Thyroid gland (tissue), 4 donors: Measurements from ENCODE around the gene TRIM71. TPM values are rescaled to one million over a fixed set of nuclear protein-coding genes. Genes with fewer than 3 reads are reported as not detected.

ENCODE experiments used
- DNase-seq, 2 donors: peaks; one replicate each; pipeline ENCODE4 v3.0.0-alpha.2; 2019
- H3K27ac ChIP-seq, 3 donors: fragments of 200-600 bp; sonication (generic); 1 replicate in 2 of 3; 2 replicates in 1 of 3; pipeline ENCODE4 v1.5.1; 2016 to 2019; ENCODE audit warnings: mild to moderate bottlenecking in 1 of 3, moderate library complexity in 1 of 3
- H3K27me3 ChIP-seq: fragments of 200-600 bp; sonication (generic); one replicate; pipeline ENCODE4 v1.5.1; 2019
- H3K36me3 ChIP-seq, 2 donors: fragments of 200-600 bp; sonication (generic); one replicate each; pipeline ENCODE4 v1.5.1; 2016 to 2019
- H3K4me1 ChIP-seq, 2 donors: fragments of 200-600 bp; sonication (generic); one replicate each; pipeline ENCODE4 v1.5.1; 2017 to 2019
- H3K4me3 ChIP-seq, 3 donors: fragments of 200-600 bp; sonication (generic); replicated peaks in 1 of 3; 1 replicate in 2 of 3; 2 replicates in 1 of 3; pipeline ENCODE4 v1.5.1; 2016; ENCODE audit warnings: mild to moderate bottlenecking in 1 of 3
- H3K9me3 ChIP-seq: fragments of 200-600 bp; sonication (generic); one replicate; pipeline ENCODE4 v1.5.1; 2017
- POLR2A ChIP-seq, 2 donors: fragments of 450-650 bp; IDR thresholded peaks; one replicate each; pipeline ENCODE4 v1.6.1; 2017; ENCODE audit warnings: antibody characterized with exemption in 2 of 2, mild to moderate bottlenecking in 2 of 2, moderate library complexity in 1 of 2
- WGBS, 2 donors: methylation state at CpG; one replicate each; pipeline ENCODE4 v1.1.5; 2017; 5-methylcytosine and 5-hydroxymethylcytosine counted together
- intact Hi-C: fragments of 100-400 bp; cut with DNase I; formaldehyde crosslinking; loops from one replicate; pipeline ENCODE4 v1.15.1; 2023
- total RNA-seq, 4 donors: library from RNA; depleted of rRNA; stranded (reverse); fragments of >200 nt; gene quantifications; one replicate each; pipeline ENCODE4 v1.2.3, GENCODE V29; 2016
- TF ChIP-seq, protein P1 (sequence below), 6 experiments: fragments of 200-600 bp in 3 of 6; fragments of 450-650 bp in 3 of 6; sonication (generic) in 3 of 6; IDR thresholded peaks; one replicate each; pipeline ENCODE4 v1.5.1; 2016 to 2019; ENCODE audit warnings: antibody characterized with exemption in 6 of 6, mild to moderate bottlenecking in 2 of 6, inconsistent platforms in 1 of 6, moderate library complexity in 1 of 6

TRIM71 gene
- total RNA-seq, 4 donors from 2014 or later, result under 0.01 to 0.15 (median 0.13) TPM; not detected in 1

DNA sequence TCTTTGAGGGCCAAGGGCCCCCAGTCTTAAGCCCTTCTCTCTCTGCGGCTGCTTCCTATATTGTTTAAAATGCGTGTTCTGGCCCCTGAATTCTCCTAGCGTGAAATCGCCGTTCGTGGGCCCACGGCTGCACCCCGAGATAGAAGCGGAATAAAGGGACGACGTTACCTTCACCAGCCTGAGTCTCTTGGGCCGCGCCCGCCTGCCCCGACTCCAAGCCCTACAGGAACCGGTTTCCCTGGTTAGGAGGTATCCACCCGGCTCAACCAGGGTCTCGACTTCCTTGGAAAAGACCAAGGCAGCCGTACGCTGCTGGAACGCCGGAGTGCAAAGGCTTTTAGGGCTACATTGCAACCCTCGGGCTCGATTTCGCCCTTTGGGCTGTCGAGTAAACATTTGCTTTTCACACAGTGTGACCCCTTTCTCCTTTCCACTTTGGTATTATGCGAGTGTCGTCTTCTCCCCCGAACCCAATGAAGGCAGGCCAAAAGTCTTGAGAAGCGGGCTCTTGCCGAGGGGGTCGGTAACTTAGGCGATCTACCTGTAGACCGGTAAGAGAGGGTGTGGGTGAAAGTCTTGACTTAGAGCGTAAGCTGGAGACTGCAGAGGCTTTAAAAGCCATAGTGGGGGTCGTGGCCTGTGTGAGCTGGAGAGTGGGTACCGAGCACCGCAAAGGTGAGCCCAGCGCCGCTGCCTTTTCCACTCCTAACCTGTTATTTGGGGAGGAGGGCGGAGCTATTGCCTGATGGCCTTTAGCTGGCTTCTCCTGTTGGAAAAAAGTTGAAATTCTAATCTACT, 2.0 kb downstream of the TRIM71 start:
- H3K27me3 ChIP-seq, result peaks cover 7% of the 10 kb centered on the region
- H3K4me1 ChIP-seq, result peaks cover 14 to 35% of the 10 kb centered on the region in 2 donors
- TF ChIP-seq, protein P1, sequence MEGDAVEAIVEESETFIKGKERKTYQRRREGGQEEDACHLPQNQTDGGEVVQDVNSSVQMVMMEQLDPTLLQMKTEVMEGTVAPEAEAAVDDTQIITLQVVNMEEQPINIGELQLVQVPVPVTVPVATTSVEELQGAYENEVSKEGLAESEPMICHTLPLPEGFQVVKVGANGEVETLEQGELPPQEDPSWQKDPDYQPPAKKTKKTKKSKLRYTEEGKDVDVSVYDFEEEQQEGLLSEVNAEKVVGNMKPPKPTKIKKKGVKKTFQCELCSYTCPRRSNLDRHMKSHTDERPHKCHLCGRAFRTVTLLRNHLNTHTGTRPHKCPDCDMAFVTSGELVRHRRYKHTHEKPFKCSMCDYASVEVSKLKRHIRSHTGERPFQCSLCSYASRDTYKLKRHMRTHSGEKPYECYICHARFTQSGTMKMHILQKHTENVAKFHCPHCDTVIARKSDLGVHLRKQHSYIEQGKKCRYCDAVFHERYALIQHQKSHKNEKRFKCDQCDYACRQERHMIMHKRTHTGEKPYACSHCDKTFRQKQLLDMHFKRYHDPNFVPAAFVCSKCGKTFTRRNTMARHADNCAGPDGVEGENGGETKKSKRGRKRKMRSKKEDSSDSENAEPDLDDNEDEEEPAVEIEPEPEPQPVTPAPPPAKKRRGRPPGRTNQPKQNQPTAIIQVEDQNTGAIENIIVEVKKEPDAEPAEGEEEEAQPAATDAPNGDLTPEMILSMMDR (IDR thresholded peaks at IDR 0.05), result no peak
- no peak for TF ChIP-seq POLR2A (IDR thresholded peaks at IDR 0.05)
- no peaks in the 10 kb centered on the region for H3K36me3 ChIP-seq
- no peak overlapping the region for H3K27ac ChIP-seq
- DNase-seq, result no peak
- 76 to 82% methylated on average over 41 of the region's 41 CpGs for WGBS, 2 donors
- no peak overlapping the region for H3K4me3 ChIP-seq
- H3K9me3 ChIP-seq, result no peaks in the 10 kb centered on the region
- intact Hi-C loops, result no loop called here

DNA sequence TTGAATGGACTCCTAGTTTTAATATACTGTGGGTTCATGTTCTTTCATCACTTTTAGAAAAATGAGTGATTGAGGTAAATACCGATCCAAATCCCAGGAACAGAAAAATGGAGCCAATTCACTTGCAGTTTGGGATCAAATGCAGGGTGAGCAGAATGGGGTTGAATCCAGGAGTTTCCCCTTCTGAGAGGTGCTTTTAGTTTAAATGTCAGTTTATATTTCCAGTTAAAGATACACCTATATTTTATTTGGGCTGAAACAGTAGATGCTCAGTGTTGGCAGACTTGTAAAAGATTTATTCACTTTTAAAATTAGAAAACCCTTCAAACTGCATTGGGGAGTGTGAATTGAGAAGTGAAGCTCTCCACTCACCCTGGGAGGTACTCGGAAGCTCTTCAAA, 2.6 kb downstream of the TRIM71 start:
- peaks cover 14 to 35% of the 10 kb centered on the region in 2 donors for H3K4me1 ChIP-seq
- H3K9me3 ChIP-seq, result no peaks in the 10 kb centered on the region
- intact Hi-C loops, result no loop called here
- H3K4me3 ChIP-seq, result no peak overlapping the region
- WGBS, 2 donors, result 87 to 89% methylated on average over 2 of the region's 2 CpGs
- H3K27ac ChIP-seq, result no peak overlapping the region
- DNase-seq, result no peak
- TF ChIP-seq, protein P1 (IDR thresholded peaks at IDR 0.05), result no peak
- TF ChIP-seq POLR2A (IDR thresholded peaks at IDR 0.05), result no peak
- peaks cover 7% of the 10 kb centered on the region for H3K27me3 ChIP-seq
- no peaks in the 10 kb centered on the region for H3K36me3 ChIP-seq

DNA sequence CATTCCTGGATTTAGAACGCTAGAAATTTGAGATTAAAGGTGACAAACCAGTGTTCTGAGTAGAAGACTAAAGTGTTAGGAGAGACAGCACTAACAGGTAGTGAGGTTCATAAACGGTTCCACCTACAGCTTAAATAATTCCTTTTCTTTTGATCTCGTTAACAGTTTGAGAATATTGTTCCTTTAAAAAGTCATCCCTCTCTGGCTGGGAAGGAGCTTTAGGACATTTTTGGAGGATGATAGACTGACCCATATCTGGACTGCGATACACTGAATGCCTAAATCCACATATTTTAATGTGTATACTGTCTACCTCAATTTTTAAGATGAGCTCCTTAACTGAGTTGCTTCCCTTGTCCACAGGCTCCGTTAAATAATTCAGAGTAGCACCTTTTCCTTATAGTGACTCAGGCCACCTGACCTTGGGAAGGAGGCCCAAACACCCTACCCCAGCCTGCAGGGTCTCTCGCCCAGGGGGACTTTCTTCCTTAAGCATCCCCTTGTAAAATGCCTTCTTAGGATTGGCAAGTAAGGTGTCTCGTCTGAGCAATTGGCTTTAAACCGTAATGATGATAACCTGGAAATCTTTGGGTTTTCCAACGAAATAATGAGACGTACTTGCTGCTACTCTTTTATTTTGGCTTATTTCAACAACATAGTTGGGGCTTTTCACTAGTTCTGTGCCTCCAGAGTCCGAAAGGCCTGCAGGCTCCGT, 3.3 kb downstream of the TRIM71 start:
- TF ChIP-seq, protein P1 (IDR thresholded peaks at IDR 0.05), result no peak
- no peak for TF ChIP-seq POLR2A (IDR thresholded peaks at IDR 0.05)
- peaks cover 7% of the 10 kb centered on the region for H3K27me3 ChIP-seq
- H3K36me3 ChIP-seq, result no peaks in the 10 kb centered on the region
- DNase-seq, result no peak
- no peak overlapping the region for H3K4me3 ChIP-seq
- no peaks in the 10 kb centered on the region for H3K9me3 ChIP-seq
- peaks cover 14 to 35% of the 10 kb centered on the region in 2 donors for H3K4me1 ChIP-seq
- no peak overlapping the region for H3K27ac ChIP-seq
- intact Hi-C loops, result no loop called here
- 81 to 86% methylated on average over 11 of the region's 12 CpGs for WGBS, 2 donors

DNA sequence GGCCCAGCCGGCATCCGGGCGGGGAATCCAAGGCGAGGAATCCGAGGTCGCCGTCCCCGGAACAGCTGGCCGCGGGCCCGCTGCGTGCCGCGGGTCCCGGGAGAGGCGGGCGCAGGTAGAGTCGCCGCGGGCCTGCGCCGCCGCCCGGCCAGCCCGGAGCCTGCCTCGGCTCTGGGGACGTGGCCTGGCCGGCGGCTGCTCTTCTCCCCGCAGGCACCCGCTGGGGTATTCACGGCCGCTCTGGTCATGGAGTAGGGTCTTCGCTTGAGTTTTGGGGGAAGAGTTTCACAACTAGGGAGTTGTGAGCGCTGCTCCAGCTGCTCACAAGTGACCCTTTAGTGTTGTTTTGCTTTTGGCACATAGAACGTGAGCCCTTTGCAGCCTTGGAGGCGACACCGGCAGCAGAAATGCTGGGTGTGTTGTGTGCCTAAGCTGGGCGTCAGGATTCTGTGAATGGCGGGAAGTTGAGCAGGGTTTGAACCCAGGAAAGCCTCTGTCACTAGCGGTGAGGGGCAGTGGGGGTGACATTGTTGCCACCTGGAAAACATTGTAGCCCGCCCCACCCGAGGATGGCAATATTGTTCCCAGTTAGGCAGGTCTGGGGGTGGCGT, 4.0 kb downstream of the TRIM71 start:
- Histone ChIP-seq H3K27ac (no peak overlapping the region), H3K4me1 (peaks cover 14 to 30% of the 10 kb centered on the region in 2 donors), H3K36me3 (no peaks in the 10 kb centered on the region), H3K4me3 (no peak overlapping the region), H3K9me3 (no peaks in the 10 kb centered on the region), H3K27me3 (peaks cover 7% of the 10 kb centered on the region)
- 37 to 66% methylated on average over 18 to 40 of the region's 44 CpGs for WGBS, 2 donors
- no peak for DNase-seq
- TF ChIP-seq POLR2A (IDR thresholded peaks at IDR 0.05), result no peak
- TF ChIP-seq, protein P1 (IDR thresholded peaks at IDR 0.05), result no peak
- intact Hi-C loops, result no loop called here
